GM19395 (cell line): Measurements from ENCODE around the gene LRRC45.
A peak's percentile ranks its signal among the peaks of the same experiment; 100 is the strongest.

Experiments used
- ATAC-seq: cut with Tn5 transposase; IDR thresholded peaks from one replicate; pipeline ENCODE4 v1.9.1; 2021; ENCODE audit warnings: mild to moderate bottlenecking, moderate library complexity; ENCODE audit not compliant: unreplicated experiment

LRRC45 gene

DNA sequence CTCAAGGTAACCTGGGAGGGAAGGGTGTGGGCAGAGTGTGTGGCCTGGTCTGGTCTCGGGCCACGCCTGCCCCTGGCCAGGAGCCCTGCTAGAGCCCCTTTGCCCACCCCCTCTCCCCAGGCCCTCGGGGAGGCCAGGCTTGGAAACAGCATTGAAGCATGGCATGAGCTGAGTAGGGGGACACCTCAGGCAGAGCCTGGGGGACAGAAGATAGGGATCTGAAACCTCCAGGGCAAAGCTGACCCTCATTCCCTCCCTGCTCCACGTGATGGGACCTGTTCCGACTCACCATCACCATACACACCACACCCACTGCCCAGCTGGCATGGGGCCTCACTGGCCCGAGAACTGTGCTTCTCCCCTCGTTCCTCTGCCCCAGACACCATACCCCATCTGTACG is 26.0 kb downstream of the LRRC45 start:
- ATAC-seq, result no peak

- no peak for ATAC-seq
Observed at GRCh38 chr17:82049521-82049971, 26.4 kb downstream of the LRRC45 start.

GRCh38 chr17:82050152-82050760 is 27.2 kb downstream of the LRRC45 start:
- ATAC-seq, result no peak

DNA sequence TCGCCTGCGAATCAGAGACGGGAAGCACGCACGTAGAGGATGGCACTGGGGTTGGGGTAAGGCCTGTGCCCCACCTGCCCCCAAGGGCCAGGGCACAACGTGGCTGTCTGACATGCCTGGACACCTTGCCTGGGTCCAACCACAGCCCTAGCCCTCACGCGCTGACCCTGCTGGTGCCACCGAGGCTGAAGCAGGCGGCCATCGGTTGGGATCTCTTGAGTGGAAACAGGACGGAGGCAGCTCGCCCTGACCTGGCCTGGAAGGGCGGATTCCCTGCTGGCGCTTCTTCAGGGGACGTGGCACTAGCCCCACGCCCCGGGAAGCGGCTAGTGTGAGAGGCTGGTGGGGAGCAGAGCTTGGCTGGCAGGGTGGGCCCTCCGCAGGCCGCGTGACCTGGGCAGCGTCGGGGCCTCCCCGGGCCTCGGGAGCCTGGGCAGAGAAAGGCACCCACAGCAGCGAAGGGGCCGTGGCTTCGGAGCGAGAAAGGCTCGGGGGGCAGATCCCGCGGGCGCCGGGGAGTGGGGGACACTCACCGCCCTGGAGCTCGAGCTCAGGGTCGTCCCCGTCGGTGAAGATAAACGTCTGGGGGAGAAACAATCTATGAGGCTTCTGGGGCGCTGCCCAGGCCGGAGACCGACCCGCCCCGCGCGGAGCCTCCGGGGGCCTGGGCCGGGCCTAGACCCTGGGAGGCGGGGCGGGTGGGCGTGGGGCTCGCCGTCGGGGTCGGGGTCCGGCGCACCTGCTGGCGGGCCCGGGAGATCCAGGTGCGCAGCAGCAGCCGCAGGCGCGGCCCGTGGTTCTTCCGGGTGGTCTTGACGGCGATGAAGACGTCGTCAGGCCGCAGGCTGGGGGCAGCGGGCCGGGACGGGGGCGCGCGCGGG is 27.9 kb downstream of the LRRC45 start:
- no peak for ATAC-seq

- peak; percentile 60 for ATAC-seq
Observed at GRCh38 chr17:82051776-82052637, 28.9 kb downstream of the LRRC45 start, which contains the start of the genes GPS1 and RFNG. Gene GPS1, plus strand, starts transcription at chr17:82051898. Its CDS starts 34 bp downstream, at chr17:82051932. Gene RFNG, minus strand, starts transcription at chr17:82051811. Its CDS starts 45 bp downstream, at chr17:82051766.

DNA sequence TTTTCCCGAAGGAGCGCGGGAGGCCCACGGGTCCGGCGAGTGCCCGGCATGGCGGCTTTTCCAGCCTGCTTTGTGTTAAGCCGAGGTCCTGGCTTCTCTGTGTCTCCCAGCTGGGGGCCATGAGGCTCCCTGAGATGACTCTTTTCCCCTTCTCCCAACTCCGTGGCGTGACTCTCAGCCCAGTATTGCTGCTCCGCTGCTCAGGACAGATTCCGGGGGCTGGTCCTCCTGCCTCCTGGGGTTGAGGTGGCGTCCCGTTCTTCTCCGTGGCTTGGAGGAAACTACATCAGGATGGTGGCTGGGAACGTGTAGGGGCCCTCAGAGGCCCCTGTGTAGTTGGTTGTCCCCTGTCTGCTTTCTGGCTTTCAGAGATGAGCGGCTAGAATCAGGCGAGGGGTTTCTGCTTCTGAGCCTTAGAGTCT is 29.5 kb downstream of the LRRC45 start:
- ATAC-seq, result no peak

DNA sequence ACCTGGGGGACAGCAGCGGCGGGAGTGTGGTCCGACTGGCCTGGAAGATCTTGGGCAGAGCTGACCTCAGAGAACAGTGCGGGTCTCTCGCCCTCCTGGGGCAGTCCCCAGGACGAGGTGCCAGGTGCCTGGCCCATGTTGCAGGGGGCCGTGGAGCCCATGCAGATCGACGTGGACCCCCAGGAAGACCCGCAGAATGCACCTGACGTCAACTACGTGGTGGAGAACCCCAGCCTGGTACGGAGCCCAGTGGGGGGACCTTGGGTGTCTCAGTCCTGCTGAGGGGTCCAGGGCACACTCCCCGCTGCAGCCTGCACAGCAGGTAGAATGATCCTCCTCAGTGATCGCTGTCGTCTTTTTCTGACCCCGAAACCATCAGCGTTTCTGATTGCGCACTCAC is 30.0 kb downstream of the LRRC45 start:
- ATAC-seq, result no peak

GRCh38 chr17:82053556-82054263 is 30.6 kb downstream of the LRRC45 start:
- no peak for ATAC-seq

DNA sequence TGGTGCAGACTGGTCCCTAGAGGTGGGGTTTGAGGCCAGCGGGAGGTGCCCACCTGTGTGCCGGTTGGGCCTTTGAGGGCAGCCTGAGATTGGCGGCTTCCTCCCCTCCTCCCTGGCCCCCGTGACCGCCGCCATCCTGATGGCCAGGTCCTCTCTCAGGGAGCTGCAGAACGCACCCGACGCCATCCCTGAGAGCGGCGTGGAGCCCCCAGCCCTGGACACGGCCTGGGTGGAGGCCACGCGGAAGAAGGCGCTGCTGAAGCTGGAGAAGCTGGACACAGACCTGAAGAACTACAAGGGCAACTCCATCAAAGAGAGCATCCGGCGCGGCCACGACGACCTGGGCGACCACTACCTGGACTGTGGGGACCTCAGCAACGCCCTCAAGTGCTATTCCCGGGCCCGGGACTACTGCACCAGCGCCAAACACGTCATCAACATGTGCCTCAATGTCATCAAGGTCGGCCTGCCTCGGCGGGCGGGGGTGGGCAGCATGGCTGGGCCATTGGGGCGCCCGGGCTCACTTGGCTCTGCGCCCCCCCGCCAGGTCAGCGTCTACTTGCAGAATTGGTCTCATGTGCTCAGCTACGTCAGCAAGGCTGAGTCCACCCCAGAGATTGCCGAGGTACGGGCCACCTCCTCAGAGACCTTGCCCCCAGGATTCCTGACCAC is 31.4 kb downstream of the LRRC45 start:
- ATAC-seq, result no peak

DNA sequence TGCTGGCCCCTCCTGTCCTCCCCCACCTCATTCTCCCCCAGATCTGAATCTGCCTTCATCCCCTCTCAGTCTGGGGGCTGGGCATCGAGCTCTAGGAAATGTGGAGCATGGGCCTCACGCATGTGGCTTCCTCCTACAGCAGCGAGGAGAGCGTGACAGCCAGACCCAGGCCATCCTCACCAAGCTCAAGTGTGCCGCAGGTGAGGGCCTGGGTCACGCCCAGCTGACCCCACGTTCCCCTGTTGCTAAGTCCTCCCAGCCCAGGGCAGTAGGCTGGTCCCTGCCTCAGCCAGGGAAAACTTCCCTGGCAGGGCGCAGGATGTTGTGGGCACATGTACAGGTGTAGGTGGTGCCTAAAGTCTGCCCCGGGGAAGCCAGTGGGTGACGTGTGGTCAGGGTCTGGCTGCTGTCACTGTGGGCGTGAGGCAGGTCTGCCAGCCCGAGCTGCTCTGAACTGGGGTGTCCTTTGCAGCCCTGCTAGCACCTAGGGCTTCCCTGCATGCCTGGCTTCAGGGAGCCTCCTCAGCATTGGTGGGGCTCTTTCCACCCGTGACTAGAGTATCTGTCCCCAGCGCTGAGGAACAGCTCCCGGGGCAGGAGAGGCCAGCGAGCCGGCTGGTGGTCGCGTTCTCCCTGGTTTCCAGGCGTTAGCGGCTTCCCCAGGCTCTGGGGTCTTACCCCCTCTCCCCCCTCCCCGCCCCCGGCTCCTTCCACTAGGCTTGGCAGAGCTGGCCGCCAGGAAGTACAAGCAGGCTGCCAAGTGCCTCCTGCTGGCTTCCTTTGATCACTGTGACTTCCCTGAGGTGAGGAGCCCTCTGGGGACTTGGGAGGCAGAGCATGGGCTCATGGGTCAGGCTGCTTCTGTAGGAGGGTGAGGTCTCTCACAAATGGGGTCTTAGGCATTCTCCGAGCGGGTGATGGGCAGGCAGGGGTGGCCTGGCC is 32.2 kb downstream of the LRRC45 start:
- no peak for ATAC-seq

DNA sequence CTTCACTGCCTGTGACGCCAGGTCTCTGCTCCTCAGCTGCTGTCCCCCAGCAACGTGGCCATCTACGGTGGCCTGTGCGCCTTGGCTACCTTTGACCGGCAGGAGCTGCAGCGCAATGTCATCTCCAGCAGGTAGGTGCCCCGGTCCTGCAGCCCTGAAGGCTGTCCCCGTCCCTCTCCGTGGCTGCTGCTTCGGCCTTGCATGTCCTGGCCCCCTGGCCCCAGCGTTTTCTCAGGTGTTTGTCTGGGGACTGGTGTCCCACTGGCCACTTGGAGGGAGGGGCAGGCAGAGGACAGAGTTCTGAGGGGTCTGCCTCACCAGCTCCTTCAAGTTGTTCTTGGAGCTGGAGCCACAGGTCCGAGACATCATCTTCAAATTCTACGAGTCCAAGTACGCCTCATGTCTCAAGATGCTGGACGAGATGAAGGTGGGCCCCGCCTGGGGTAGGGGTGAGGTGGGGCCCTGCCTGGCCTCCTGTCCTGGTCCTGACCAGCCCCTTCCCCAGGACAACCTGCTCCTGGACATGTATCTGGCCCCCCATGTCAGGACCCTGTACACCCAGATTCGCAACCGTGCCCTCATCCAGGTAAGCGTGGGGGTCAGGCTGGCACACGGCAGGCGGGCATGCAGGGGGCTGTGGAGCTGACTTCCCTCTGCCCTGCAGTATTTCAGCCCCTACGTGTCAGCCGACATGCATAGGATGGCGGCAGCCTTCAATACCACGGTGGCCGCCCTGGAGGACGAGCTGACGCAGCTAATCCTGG is 33.0 kb downstream of the LRRC45 start:
- no peak for ATAC-seq

DNA sequence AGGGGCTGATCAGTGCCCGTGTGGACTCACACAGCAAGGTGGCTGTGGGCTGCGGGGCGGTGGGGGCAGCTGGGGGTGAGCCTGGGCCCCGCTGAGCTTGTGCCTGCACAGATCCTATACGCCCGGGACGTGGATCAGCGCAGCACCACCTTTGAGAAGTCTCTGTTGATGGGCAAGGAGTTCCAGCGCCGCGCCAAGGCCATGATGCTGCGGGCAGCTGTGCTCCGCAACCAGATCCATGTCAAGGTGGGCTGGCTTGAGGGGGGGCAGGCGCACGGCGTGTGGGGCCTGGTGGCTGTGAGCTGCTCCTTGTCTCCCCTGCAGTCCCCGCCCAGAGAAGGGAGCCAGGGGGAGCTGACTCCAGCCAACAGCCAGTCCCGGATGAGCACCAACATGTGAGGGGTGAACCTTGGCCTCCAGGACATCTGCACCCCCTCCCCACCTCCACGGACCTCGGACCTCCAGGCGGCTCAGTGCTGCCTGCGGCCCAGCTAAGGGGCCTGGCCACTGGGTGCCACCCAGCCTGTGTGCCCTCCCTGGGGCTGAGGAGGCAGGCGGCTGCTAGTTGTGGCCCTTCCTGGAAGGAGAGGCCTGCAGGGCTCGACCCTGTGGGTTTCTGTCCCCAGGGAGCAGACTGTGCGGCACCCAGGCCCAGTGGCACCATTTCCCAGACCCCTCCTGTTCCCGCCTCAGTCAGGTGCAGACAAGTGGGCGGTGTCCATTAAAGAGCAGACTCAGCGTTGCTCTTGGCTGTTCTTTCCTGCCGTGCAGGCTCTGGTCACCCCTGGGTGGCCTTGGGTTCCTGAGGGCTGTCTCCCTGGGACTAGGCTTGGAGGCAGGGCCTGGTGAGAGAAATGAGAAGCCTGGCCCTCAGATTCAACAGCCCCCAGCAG is 33.9 kb downstream of the LRRC45 start:
- no peak for ATAC-seq

GRCh38 chr17:82058230-82058854 is 35.2 kb downstream of the LRRC45 start:
- ATAC-seq, result no peak

GRCh38 chr17:82058855-82059249 is 35.7 kb downstream of the LRRC45 start:
- no peak for ATAC-seq

DNA sequence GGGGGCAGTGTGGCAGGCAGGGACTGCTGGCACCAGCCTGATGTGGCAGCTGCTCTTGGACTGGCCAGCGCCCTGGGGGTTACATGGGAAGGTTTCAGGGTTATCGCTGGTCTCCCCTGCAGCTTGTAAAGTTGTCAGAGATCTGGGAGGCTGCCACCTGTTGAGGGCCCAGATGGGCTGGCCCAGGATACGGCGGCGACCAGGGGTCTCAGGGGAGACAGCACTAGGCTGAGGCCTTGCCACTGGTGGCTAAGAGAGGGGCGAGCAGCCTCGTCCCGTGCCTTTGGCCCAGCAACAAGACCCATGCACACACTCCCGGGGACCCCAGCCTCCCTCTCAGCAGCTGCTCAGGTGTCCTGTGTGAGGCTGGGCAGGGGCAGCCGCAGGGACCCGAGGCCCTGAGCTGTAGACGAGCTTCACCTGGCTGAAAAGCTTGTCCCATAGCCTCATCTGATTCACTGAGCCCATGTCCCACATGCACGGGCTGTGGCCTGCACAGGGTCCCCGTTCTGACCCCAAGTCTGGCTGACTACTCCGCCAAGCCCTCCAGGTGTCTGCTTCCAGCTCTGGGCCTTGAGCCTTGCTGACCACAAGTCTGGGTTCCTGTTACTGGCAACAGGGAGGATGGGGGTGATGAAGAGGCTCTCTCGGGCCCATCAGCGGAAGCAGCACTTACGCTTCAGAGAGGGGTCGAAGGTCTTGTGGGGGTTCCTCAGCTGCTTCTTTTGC is 36.3 kb downstream of the LRRC45 start:
- no peak for ATAC-seq

GRCh38 chr17:82060001-82060380 is 36.9 kb downstream of the LRRC45 start:
- no peak for ATAC-seq
